ENCODE data around the gene CAMSAP2. TPM values are rescaled to one million over a fixed set of nuclear protein-coding genes. Genes with fewer than 3 reads are reported as not detected.
A peak's percentile ranks its signal among the peaks of the same experiment; 100 is the strongest.
"Not testable (repeated sequence)": the region's sequence is repeated elsewhere in the genome, so short reads cannot be mapped to it uniquely, and the experiment has no call there.

The CAMSAP2 gene
- total RNA-seq, 1 donor from 2014 or later, result 37.5 TPM

DNA sequence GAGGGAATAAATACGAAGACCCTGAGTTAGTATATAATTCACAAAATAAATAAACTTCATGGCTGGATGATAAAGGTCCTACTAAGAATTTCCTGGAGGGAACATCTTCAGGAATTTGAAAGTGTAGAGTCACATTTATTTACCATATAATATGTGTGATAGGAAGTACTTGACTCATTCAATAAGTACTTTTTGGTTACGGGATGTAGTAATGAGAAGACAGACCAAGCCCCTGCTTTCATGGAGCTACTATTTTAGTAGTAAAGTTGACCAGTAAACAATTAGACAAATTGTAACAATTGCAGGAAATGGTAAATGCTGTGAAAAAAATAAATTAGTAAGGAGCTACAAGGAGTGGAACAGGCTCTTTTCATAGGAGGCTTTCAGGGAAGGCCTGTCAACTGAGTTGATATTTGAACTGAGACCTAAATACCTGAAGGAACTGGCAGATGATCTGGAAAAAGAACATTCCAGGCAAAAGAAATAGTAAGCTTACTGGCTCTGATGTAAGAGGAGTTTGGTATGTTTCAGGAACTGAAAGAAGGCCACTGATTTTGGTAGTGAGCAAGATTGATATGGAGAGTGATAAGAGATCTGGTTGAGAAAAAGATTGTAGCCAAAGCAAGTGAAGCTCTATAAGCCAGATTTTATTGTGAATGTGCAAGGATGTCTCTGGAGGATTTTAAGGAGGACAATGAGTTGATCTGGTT, 36.2 kb downstream of the CAMSAP2 start:
- intact Hi-C loops (cut with DNase I), result no loop called here
- DNase-seq (no peak), ATAC-seq (ENCODE audit: poor library complexity) (no peak)

DNA sequence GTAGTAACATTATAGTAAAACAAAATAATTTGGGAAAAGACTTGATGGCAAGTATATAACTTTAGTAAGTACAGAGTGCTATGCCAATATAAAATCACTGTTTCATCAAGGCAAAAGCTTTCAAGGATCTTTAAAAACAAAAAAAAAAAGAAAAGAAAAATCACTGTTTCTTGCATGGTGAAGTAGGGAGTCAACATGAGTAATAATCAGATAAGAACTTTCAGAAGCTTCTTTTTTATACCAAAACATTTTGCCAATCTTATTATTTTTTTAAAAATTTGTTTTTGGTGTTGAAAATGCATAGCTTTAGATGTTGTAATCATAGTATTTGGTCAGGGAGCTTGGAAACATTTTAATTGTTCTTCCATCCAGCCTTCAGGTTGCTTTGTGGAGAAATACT, 37.2 kb downstream of the CAMSAP2 start:
- intact Hi-C loops (cut with DNase I), result no loop called here
- DNase-seq (no peak), ATAC-seq (ENCODE audit: poor library complexity) (no peak)

DNA sequence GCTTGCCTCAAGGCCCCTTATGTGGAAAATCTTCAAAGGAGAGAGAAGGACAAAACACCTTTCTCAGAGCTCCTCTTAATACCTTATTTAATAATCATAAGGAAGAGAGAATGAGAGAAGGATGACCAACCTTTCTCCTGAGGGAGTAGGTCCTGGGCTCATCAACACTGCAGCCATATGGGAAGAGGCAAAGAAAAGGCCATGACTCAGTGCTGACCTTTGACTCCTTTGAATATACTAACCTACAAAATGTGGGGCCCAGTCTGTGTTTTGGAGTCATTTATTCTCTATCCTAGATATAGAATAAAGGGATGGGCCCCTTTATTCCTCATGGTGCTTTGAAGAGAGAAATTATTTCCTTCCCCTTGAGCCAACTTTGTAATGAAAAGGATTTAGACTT, 38.3 kb downstream of the CAMSAP2 start:
- DNase-seq (no peak), ATAC-seq (ENCODE audit: poor library complexity) (no peak)
- intact Hi-C loops (cut with DNase I), result no loop called here

DNA sequence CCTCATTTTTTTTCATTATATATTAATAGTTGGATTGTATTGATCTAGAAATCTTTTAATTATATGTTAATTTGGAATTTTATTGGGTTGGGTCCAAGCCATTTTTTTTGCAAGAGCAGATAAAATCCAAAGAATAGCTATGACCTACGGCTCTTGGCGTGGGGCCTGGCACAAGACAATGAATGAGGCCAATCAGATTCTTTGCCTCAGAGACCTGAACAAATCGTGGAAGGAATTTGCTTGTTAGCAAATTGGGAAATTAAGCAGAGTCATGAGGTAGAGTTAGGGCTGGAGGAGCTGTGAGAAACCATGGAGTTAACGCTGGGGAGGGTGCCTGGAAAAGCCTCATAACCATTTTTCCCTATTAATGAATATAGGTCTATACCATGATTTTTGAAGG, 40.1 kb downstream of the CAMSAP2 start:
- DNase-seq, result no peak
- intact Hi-C loops (cut with DNase I), result no loop called here
- ATAC-seq (ENCODE audit: poor library complexity), result peak; percentile 31

DNA sequence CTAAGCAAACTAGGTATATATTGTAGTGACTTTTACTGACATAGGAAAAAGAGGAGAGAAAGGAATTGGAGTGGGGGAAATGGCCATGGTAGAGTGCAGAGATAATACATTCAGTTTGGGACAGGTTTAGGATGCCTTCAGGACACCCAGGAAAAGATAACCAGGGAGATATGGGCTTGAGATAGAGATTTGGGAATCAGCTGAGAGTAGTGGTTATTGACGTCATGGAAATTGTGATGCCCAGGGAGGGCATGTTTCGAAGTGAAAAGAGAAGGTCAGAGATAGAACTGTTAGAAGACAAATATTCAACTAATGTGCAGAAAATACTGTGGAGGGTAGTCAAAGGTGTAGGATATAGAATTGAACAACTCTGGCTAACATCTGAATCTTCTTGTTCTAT, 40.6 kb downstream of the CAMSAP2 start:
- intact Hi-C loops (cut with DNase I), result no loop called here
- DNase-seq, result no peak
- peak; percentile 17 for ATAC-seq (ENCODE audit: poor library complexity)

DNA sequence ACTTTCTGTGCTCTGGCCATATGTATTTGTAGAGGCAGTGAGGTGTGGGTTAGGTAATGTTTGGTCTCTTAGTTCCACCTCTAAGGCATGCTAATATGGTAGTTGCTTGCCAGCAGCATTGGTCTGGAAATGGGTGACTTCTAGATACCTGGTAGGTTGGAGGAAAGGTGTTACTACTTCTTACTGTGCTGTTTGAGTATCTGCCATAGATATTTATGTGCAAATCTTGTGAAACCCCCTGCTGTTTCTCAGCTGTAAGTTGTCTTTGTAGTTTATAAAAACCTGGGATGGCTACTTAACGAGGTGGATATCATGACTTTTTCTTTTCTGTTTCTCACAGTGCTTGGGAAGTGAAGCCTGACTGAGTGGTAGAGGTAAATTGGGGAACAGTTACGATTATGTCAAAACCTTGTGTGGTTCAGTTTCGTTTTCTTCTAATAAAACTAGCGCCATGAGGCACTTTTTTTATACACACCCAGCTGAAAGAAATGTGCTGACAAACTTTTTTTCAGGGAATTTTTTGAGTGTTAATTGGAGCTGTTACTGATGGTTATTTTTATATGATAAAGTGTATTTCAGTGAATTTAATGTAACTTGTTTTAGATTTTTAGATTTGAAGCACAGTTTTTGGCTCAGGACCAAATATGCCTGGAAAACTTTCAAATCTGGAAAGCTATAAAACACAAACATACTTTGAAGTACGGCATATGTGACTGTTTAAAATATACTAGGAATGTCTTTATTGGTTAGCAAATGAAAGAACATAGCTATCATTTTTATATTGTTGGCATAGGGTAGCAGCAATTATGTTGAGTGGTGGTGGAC, 42.1 kb downstream of the CAMSAP2 start:
- ATAC-seq (ENCODE audit: poor library complexity), result no peak
- DNase-seq, result no peak
- intact Hi-C loops (cut with DNase I), result no loop called here

DNA sequence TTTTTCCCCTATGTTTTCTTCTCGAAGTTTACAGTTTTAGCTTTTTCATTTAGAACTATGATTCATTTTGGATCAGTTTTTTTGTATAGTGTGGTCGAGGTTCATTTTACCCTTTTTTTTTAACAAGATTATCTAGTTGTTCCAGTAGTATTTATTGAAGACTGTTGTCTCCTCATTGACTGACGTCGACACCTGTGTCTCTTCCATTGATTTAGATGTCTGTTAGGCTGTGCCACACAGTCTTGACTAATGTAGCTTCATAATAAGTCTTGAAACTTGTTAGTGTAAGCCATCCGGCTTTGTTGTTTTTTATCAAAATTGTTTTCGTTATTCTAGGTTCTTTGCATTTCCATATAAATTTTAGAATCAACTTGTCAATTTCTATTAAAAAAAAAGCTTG, 45.2 kb downstream of the CAMSAP2 start:
- ATAC-seq (ENCODE audit: poor library complexity) (no peak), DNase-seq (no peak)
- intact Hi-C loops (cut with DNase I), result no loop called here

DNA sequence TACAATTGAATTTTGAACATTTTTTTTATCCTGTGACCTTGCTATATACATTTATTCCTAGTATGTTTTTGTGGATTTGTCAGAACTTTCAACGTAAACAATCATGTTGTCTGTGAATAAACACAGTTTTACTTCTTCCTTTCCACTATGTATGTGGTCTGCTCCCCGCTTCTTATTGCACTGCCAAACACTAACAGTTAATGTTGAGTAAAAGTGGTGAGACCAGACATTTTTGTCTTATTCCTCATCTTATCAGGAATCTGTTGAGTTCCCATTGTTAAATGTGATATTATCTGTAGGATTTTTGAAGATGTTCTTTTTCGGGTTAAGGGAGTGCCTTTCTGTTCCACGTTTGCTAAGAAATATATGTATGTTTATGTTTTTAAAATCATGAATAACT, 45.9 kb downstream of the CAMSAP2 start:
- DNase-seq (no peak), ATAC-seq (ENCODE audit: poor library complexity) (no peak)
- intact Hi-C loops (cut with DNase I), result no loop called here

DNA sequence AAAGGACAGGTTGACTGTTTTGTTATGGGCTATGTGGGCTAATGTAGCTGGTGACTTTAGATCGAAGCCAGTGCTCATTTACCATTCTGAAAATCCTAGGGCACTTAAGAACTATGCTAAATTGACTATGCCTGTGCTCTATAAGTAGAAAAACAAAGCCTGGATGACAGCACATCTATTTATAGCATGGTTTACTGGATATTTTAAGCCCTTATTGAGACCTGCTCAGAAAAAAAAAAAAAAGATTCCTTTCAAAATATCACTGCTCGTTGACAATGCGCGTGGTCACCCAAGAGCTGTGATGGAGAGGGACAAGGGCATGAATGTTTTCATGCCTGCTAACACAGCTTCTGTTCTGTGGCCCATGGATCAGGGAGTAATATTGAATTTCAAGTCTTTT, 48.1 kb downstream of the CAMSAP2 start:
- no peak for DNase-seq
- ATAC-seq (ENCODE audit: poor library complexity), result peak; percentile 31
- intact Hi-C loops (cut with DNase I), result no loop called here

DNA sequence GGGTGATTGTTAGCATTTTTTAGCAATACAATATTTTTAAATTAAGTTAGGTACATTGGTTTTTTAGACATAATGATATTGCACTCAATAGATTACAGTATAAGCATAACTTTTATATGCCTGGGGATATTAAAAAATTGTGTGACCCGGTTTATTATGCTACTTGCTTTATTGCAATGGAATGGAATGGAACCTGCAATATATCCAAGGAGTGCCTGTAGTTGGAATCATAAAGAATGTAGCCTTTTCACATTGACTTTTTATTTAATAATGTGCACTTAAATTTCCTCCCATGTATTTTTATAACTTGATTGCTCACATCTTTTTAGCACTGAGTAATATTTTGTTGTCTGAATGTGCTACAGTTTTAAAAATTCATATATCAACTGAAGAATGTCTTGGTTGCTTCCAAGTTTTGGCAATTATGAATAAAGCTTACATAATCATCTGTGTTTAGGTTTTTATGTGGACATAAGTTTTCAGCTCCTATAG, 49.2 kb downstream of the CAMSAP2 start:
- intact Hi-C loops (cut with DNase I), result no loop called here
- DNase-seq (no peak), ATAC-seq (ENCODE audit: poor library complexity) (no peak)

DNA sequence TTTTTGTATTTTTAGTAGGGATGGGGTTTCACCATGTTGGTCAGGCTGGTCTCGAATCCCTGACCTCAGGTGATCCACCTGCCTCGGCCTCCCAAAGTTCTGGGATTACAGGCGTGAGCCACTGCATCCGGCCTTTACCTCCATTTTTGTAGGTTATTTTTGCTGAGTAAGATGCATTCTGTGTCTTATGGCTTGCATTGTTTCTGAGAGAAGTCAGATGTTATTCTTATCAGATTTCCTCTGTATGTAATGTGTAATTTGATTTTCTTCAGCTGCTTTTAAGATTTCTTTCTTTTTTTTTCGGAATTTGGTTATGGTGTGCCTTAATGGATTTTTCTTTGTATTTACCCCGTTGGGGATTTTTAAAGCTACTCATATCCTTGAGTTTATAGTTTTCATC, 52.3 kb downstream of the CAMSAP2 start:
- ATAC-seq (ENCODE audit: poor library complexity); intact Hi-C loops (cut with DNase I); DNase-seq: not testable (repeated sequence)

DNA sequence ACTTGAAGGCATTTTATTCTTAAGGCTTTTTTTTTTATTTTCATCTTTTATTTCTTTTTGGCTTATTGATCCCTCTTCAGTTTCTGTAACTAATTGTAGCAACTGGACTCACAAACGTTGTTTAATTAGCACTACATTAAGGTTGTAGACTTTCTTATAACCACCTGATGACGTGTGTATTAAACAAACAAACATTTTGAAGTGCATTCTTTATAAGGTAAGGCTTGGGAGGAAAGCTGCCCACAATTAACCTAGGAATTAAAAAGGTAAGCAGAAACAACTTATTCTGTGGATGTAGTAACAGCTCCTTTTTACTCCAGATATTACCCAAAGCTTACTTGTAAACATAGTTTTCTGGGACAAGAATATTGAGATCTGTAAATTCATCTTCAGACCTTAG, 55.0 kb downstream of the CAMSAP2 start:
- intact Hi-C loops (cut with DNase I), result no loop called here
- ATAC-seq (ENCODE audit: poor library complexity) (no peak), DNase-seq (no peak)

DNA sequence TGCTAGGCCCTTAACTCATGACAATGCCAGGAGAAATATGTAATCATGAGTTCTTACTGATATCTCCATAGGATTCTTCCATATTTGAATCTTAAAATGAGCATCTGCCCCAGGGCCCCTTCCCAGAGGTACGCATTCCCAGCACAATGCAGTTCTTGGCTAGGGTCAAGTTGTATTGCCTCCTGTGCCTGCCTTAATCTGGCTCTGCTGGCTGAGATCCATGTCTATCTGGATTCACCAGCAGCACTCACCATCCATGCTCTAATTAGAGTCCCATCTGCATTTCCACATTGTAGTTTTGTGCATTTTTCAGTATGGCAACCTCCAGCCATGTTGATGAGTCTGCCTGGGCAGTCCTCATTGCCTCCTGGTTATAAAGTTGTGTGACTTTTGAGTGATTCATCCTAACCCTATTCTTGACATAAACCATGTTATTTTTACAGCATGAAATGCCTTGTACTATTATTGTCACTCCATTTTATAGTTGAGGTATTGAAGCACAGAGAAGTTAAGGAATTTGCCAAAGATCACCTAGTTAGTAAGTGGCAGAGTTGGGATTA, 55.9 kb downstream of the CAMSAP2 start:
- intact Hi-C loops (cut with DNase I), result no loop called here

DNA sequence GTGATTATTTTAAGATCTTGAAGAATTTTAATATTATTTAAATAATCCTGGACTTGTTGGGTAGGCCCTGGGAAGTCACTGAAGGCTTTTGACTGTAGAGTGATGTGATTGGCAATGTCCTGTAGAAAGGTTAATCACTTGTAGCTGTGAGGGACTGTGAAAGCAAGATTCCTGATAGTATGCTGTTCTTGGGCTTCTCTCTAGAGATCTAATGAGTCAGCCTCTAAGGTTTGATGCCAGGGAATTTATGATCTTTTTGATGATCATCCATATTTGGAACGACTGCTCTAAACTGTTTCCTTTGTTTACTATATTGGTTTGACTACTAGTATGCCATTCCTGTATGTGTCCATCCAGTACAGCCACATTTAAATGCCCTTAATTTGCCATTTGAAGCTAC, 56.5 kb downstream of the CAMSAP2 start:
- intact Hi-C loops (cut with DNase I), result no loop called here
- ATAC-seq (ENCODE audit: poor library complexity) (peak; percentile 22), DNase-seq (no peak)

More for the DNA sequence above, 55.9 kb downstream of the CAMSAP2 start:
- ATAC-seq (ENCODE audit: poor library complexity), result peak; percentile 65
- no peak for DNase-seq

DNA sequence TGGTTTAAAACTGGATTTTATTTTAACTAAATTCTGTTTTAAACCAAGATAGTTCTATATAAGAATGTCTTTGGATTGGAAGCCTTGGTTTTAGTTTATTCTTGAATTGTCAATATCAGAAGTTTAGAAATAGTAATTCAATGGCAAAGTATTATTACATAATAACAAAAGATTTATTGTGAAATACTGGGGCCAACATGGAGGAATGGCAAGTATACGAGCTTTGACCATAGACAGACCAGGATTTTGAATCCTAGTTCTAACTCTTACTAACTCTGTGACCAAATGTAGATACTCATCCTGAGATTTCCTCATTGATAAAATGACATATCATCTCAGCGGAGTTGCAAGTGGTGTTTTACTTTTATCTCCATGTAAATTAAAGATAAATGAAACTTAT, 63.3 kb downstream of the CAMSAP2 start:
- ATAC-seq (ENCODE audit: poor library complexity) (no peak), DNase-seq (no peak)
- intact Hi-C loops (cut with DNase I), result loop anchor here (5.0 kb wide), 1 partner anchor 180 kb away; the partner anchor contains the start of gene KIF14

DNA sequence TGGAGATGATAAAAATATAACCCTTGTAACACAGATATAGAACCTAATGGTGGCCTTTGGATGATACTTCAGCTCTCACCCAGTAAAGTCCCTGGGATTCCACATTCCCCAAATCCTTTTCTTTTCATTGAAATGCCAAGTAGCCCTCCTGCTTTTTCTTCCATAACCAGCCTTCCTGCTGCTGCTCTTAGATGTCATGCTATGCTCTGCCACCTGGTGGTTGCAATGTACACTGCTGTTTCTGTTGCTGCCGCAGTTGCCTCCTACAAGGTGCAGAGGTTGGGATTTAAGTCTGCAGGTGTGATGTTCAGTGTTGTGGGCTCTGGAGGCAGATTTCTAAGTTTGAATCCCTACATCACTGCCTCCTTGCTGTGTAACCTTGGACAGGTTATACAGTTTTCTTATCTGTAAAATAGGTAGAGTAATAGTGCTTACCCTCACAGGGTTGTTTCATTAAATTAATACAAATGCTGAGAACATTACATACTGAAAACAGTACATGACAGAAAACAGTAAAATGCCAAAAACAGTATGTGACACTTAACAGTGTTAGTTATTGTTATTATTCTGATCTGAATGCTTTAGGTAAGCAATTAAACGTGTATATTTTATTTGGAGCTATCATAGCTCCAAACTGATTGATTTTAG, 64.3 kb downstream of the CAMSAP2 start:
- DNase-seq (peak; percentile 73), ATAC-seq (ENCODE audit: poor library complexity) (peak; percentile 91)
- intact Hi-C loops (cut with DNase I), result loop anchor here (5.0 kb wide), 1 partner anchor 181 kb away; the partner anchor contains the start of gene KIF14

DNA sequence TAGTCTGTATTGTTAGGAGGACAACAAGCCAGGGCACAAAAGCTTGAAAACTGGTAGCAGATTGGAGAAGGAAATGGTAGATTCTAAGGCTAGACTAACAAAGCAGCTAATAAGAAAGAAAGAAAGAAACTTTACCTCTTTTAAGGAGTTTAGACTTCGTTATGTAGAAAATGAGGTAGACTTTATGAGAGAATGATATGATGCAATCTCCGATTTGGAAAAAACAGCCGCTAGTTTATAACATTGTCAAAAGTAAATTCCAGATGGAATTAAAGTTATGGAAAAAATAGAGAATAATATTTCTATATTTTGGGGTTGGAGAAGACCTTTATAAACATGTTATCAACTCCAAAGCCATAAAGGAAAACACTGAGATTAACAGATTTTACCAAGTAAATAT, 67.0 kb downstream of the CAMSAP2 start:
- no peak for ATAC-seq (ENCODE audit: poor library complexity)
- intact Hi-C loops (cut with DNase I), result no loop called here
- no peak for DNase-seq

DNA sequence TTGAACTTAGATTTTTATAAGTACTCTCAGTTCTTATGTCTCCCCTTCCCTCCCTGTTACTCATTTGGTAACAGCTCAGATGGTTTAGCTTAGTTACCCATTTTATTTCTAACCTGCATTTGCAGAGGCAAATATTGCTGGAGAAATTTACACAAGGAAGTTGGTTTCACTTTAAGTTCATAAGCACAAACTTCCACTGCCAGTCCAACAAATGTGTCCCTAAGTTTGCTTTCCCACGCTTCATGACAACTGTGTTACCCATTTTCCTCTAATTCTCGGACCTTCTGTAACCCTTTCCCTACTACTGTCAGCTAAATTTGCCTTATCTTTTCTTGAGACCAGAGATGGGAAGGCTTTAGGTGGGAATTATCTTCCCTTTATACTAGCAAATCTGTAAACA, 70.2 kb downstream of the CAMSAP2 start:
- intact Hi-C loops (cut with DNase I), result no loop called here
- ATAC-seq (ENCODE audit: poor library complexity) (no peak), DNase-seq (no peak)

DNA sequence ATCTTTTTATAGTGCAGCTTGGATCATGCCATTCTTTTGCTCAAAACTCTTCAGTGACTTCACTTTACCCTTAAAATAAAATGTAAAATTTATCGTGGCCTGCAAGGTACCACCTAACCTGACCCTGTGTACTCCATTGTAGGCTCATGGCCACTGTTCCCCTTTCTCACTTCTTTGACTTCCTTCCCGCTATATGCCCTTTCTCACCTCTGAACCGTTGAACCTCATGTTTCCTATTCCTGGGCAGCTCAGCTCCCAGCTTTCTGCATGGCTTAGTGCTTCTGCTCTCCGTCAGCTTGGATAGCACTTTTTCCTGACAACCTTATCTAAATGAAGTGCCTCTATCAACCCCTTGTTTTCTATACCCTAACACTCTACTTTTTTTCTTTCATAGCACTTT, 73.0 kb downstream of the CAMSAP2 start:
- DNase-seq (no peak), ATAC-seq (ENCODE audit: poor library complexity) (peak; percentile 34)
- intact Hi-C loops (cut with DNase I), result no loop called here
